HEK293 (cell line): ENCODE data around the gene TXNDC8.

ENCODE experiments used
- CTCF ChIA-PET: fragments of 350-600 bp; formaldehyde crosslinking; extraction: SDS; loops from one replicate; lab custom pipeline; 2021; ENCODE audit warnings: antibody characterized with exemption; lab: Yijun Ruan, JAX
- POLR2A ChIA-PET: fragments of 300-600 bp; formaldehyde crosslinking; extraction: SDS; loops from one replicate; lab custom pipeline; 2020; ENCODE audit warnings: antibody characterized with exemption, inconsistent platforms; lab: Yijun Ruan, JAX
- H3K27ac ChIP-seq: fragments of 200-500 bp; sonication (Bioruptor generic); 2 replicates; pipeline ENCODE4 v1.5.1; 2014; ENCODE audit warnings: low read depth, low read length, control low read depth, inconsistent platforms; ENCODE audit errors: extremely low read depth
- H3K36me3 ChIP-seq, 2 experiments: fragments of 200-500 bp in 1 of 2; sonication (Bioruptor generic) in 1 of 2; 1 replicate in 1 of 2; 2 replicates in 1 of 2; pipeline ENCODE4 v1.5.1; 2014 to 2017; ENCODE audit warnings: inconsistent platforms in 2 of 2, low read length in 2 of 2; ENCODE audit not compliant: control insufficient read depth in 2 of 2, insufficient read depth in 1 of 2
- H3K4me1 ChIP-seq: fragments of 200-500 bp; sonication (Bioruptor generic); 2 replicates; pipeline ENCODE4 v1.5.1; 2014; ENCODE audit warnings: mild to moderate bottlenecking, low read length, inconsistent platforms; ENCODE audit not compliant: control insufficient read depth, insufficient read depth
- H3K4me3 ChIP-seq: 2 replicates; pipeline ENCODE4 v1.5.1; 2011; ENCODE audit warnings: low read depth, mild to moderate bottlenecking, control low read depth, low read length, moderate library complexity
- H3K9me3 ChIP-seq: fragments of 200-500 bp; sonication (Bioruptor generic); 2 replicates; pipeline ENCODE4 v1.5.1; 2014; ENCODE audit warnings: low read depth, low read length, inconsistent platforms; ENCODE audit not compliant: control insufficient read depth, insufficient read depth
- HIC1 ChIP-seq: fragments of 450-650 bp; formaldehyde crosslinking; IDR thresholded peaks from 2 replicates; pipeline ENCODE4 v1.5.1; 2016; ENCODE audit warnings: missing biosample characterization, missing genetic modification characterization
- HOXA7 ChIP-seq: sonication (generic); formaldehyde crosslinking; IDR thresholded peaks from 2 replicates; pipeline ENCODE4 v1.8.1; 2022; ENCODE audit warnings: missing genetic modification reagents, borderline replicate concordance
- KLF7 ChIP-seq: fragments of 450-650 bp; formaldehyde crosslinking; IDR thresholded peaks from 2 replicates; pipeline ENCODE4 v1.5.1; 2016; ENCODE audit warnings: missing biosample characterization, missing genetic modification characterization, borderline replicate concordance
- MEIS1 ChIP-seq: sonication (generic); formaldehyde crosslinking; IDR thresholded peaks from 2 replicates; pipeline ENCODE4 v1.8.1; 2022; ENCODE audit warnings: missing genetic modification reagents, mild to moderate bottlenecking, borderline replicate concordance
- REST ChIP-seq: fragments of 450-650 bp; formaldehyde crosslinking; IDR thresholded peaks from 2 replicates; pipeline ENCODE4 v1.5.1; 2016; ENCODE audit warnings: missing biosample characterization, missing genetic modification characterization
- SALL2 ChIP-seq: fragments of 450-650 bp; formaldehyde crosslinking; IDR thresholded peaks from 2 replicates; pipeline ENCODE4 v1.5.0; 2017; ENCODE audit warnings: missing biosample characterization, mild to moderate bottlenecking, missing genetic modification characterization, borderline replicate concordance
- SETDB1 ChIP-seq: IDR thresholded peaks from one replicate; pipeline ENCODE4 v1.6.1; 2017; ENCODE audit warnings: mild to moderate bottlenecking, low read length, moderate library complexity, mixed read lengths; ENCODE audit not compliant: insufficient read length
- SP7 ChIP-seq: fragments of 450-650 bp; formaldehyde crosslinking; IDR thresholded peaks from 2 replicates; pipeline ENCODE4 v1.5.1; 2016; ENCODE audit warnings: missing biosample characterization, missing genetic modification characterization
- TSHZ1 ChIP-seq: fragments of 450-650 bp; formaldehyde crosslinking; IDR thresholded peaks from 2 replicates; pipeline ENCODE4 v1.5.1; 2016; ENCODE audit warnings: missing biosample characterization, missing genetic modification characterization, borderline replicate concordance
- ZNF133 ChIP-seq: fragments of 450-650 bp; formaldehyde crosslinking; IDR thresholded peaks from 2 replicates; pipeline ENCODE4 v1.5.1; 2016; ENCODE audit warnings: missing biosample characterization, missing genetic modification characterization
- ZNF138 ChIP-seq: fragments of 450-650 bp; formaldehyde crosslinking; IDR thresholded peaks from 2 replicates; pipeline ENCODE4 v1.5.1; 2016; ENCODE audit warnings: missing biosample characterization, missing genetic modification characterization, borderline replicate concordance
- ZNF184 ChIP-seq: fragments of 450-650 bp; IDR thresholded peaks from 2 replicates; pipeline ENCODE4 v1.5.1; 2018; ENCODE audit warnings: missing biosample characterization, mild to moderate bottlenecking, missing genetic modification characterization
- ZNF19 ChIP-seq: fragments of 450-650 bp; formaldehyde crosslinking; IDR thresholded peaks from 2 replicates; pipeline ENCODE4; 2016; ENCODE audit warnings: missing biosample characterization, missing genetic modification characterization, low read depth
- ZNF473 ChIP-seq: fragments of 450-650 bp; formaldehyde crosslinking; IDR thresholded peaks from 2 replicates; pipeline ENCODE4 v1.5.1; 2017; ENCODE audit warnings: missing biosample characterization, missing genetic modification characterization
- ZNF639 ChIP-seq: fragments of 450-650 bp; formaldehyde crosslinking; IDR thresholded peaks from 2 replicates; pipeline ENCODE4 v1.5.1; 2016; ENCODE audit warnings: missing biosample characterization, missing genetic modification characterization
- ZNF645 ChIP-seq: fragments of 450-650 bp; formaldehyde crosslinking; IDR thresholded peaks from 2 replicates; pipeline ENCODE4; 2016; ENCODE audit warnings: missing biosample characterization, missing genetic modification characterization
- ZNF677 ChIP-seq: fragments of 450-650 bp; IDR thresholded peaks from 2 replicates; pipeline ENCODE4 v1.5.0; 2018; ENCODE audit warnings: missing biosample characterization, mild to moderate bottlenecking, missing genetic modification characterization, moderate library complexity
- ZNF692 ChIP-seq: fragments of 450-650 bp; formaldehyde crosslinking; IDR thresholded peaks from 2 replicates; pipeline ENCODE4 v1.5.1; 2016; ENCODE audit warnings: missing biosample characterization, missing genetic modification characterization
- ZSCAN18 ChIP-seq: fragments of 450-650 bp; formaldehyde crosslinking; IDR thresholded peaks from 2 replicates; pipeline ENCODE4 v1.5.1; 2016; ENCODE audit warnings: missing biosample characterization, missing genetic modification characterization
- ZSCAN23 ChIP-seq: fragments of 450-650 bp; formaldehyde crosslinking; IDR thresholded peaks from 2 replicates; pipeline ENCODE4 v1.5.1; 2016; ENCODE audit warnings: missing biosample characterization, missing genetic modification characterization

TXNDC8 gene

GRCh38 chr9:110355911-110356310 is 18.2 kb upstream of the TXNDC8 start:
- H3K36me3 ChIP-seq, result no peaks in the 10 kb centered on the region
- ChIA-PET CTCF (no interaction called here), POLR2A (no interaction called here)
- no peak overlapping the region for H3K4me3 ChIP-seq
- no peaks in the 10 kb centered on the region for H3K9me3 ChIP-seq
- no peaks in the 10 kb centered on the region for H3K4me1 ChIP-seq
- TF ChIP-seq SALL2 (tag by site-specific recombination) (no peak), ZNF677 (tag by site-specific recombination) (no peak), KLF7 (tag by site-specific recombination) (no peak), ZNF645 (tag by site-specific recombination) (no peak), ZNF184 (tag by site-specific recombination) (no peak), ZSCAN18 (tag by site-specific recombination) (no peak), ZNF133 (tag by site-specific recombination) (no peak), SP7 (tag by site-specific recombination) (no peak), MEIS1 (CRISPR knock-in tag) (no peak), ZNF138 (tag by site-specific recombination) (no peak), ZNF19 (tag by site-specific recombination) (no peak)
- TF ChIP-seq, all 188 proteins: peak for 0
- no peak overlapping the region for H3K27ac ChIP-seq

GRCh38 chr9:110351009-110351467 is 13.4 kb upstream of the TXNDC8 start:
- POLR2A ChIA-PET, result interaction anchor here (1.1 kb wide), 2 partner anchors 10 to 94 kb away, joined by 3 to 4 read pairs; partner anchors contain the start of gene TXN
- no peaks in the 10 kb centered on the region for H3K36me3 ChIP-seq
- H3K4me1 ChIP-seq, result no peaks in the 10 kb centered on the region
- CTCF ChIA-PET, result interaction anchor here (1.1 kb wide), 1 partner anchor 133 kb away, joined by 3 read pairs; no protein-coding TSS in a partner anchor
- H3K9me3 ChIP-seq, result no peaks in the 10 kb centered on the region
- H3K4me3 ChIP-seq, result no peak overlapping the region
- no peak overlapping the region for H3K27ac ChIP-seq
- TF ChIP-seq ZNF692 (tag by site-specific recombination), result no peak
- TF ChIP-seq ZSCAN23, result no peak
- TF ChIP-seq SETDB1, result no peak
- no peak for TF ChIP-seq HIC1 (tag by site-specific recombination)
- TF ChIP-seq REST (tag by site-specific recombination), result no peak
- no peak for TF ChIP-seq TSHZ1
- TF ChIP-seq ZNF473 (tag by site-specific recombination), result no peak
- no peak for TF ChIP-seq ZNF639 (tag by site-specific recombination)
- TF ChIP-seq HOXA7 (CRISPR knock-in tag), result no peak
